LNCaP clone FGC (cell line): ENCODE data around the gene EIF2S2.

Experiments
- DNase-seq: peaks from one replicate; pipeline ENCODE4 v3.0.0-alpha.2; 2011; ENCODE audit warnings: low read depth
- H3K4me3 ChIP-seq: 2 replicates; pipeline ENCODE4 v1.5.1; 2011; ENCODE audit warnings: mild to moderate bottlenecking, low read depth, low read length, control low read depth
- CTCF ChIP-seq: IDR thresholded peaks from 2 replicates; pipeline ENCODE4 v1.5.1; 2012; ENCODE audit warnings: mild to moderate bottlenecking; ENCODE audit not compliant: control insufficient read depth, insufficient read depth; ENCODE audit errors: extremely low read depth

The EIF2S2 gene

GRCh38 chr20:34070079-34070439 is 42.0 kb downstream of the EIF2S2 start:
- no peak overlapping the region for H3K4me3 ChIP-seq
- TF ChIP-seq CTCF, result no peak
- DNase-seq, result no peak

GRCh38 chr20:34069341-34070078 is 42.5 kb downstream of the EIF2S2 start:
- peak; percentile 90 for TF ChIP-seq CTCF
- H3K4me3 ChIP-seq, result no peak overlapping the region
- DNase-seq, result peak; percentile 76

GRCh38 chr20:34068001-34068400 is 44.0 kb downstream of the EIF2S2 start:
- no peak for TF ChIP-seq CTCF
- DNase-seq, result no peak
- H3K4me3 ChIP-seq, result no peak overlapping the region

GRCh38 chr20:34066476-34067090 is 45.5 kb downstream of the EIF2S2 start:
- no peak for TF ChIP-seq CTCF
- DNase-seq, result no peak
- no peak overlapping the region for H3K4me3 ChIP-seq

GRCh38 chr20:34065260-34065659 is 46.8 kb downstream of the EIF2S2 start:
- no peak for DNase-seq
- H3K4me3 ChIP-seq, result no peak overlapping the region
- no peak for TF ChIP-seq CTCF

- no peak for TF ChIP-seq CTCF
- DNase-seq, result no peak
- H3K4me3 ChIP-seq, result no peak overlapping the region
These were observed 47.8 kb downstream of the EIF2S2 start for GRCh38 chr20:34064286-34064685.
